GM23338 (cell line): ENCODE measurements around the gene BST2. TPM values are rescaled to one million over a fixed set of nuclear protein-coding genes. Genes with fewer than 3 reads are reported as not detected.

Experiments
- ATAC-seq: fragments of 200-7000 bp; cut with Tn5 transposase; 3 replicates; pipeline ENCODE4 v1.9.1; 2020
- DNase-seq: peaks from one replicate; pipeline ENCODE4 v3.0.0-alpha.2; 2015; ENCODE audit warnings: low spot score
- H2AFZ ChIP-seq: fragments of 200-600 bp; sonication (generic); 2 replicates; pipeline ENCODE4 v1.8.0; 2016; ENCODE audit warnings: antibody characterized with exemption, mild to moderate bottlenecking, moderate library complexity
- H3F3A ChIP-seq: fragments of 200-600 bp; sonication (generic); replicated peaks from 2 replicates; pipeline ENCODE4 v1.8.0; 2017; ENCODE audit warnings: antibody characterized with exemption, mixed run types, low read depth
- H3K27ac ChIP-seq: fragments of 200-600 bp; sonication (generic); 2 replicates; pipeline ENCODE4 v1.6.1; 2016; ENCODE audit warnings: low read depth
- H3K27me3 ChIP-seq: fragments of 200-600 bp; sonication (generic); 2 replicates; pipeline ENCODE4 v1.8.0; 2016; ENCODE audit warnings: mild to moderate bottlenecking, mixed run types, moderate library complexity; ENCODE audit not compliant: insufficient read depth
- H3K36me3 ChIP-seq: fragments of 200-600 bp; sonication (generic); 2 replicates; pipeline ENCODE4 v1.8.0; 2016; ENCODE audit warnings: mild to moderate bottlenecking; ENCODE audit not compliant: insufficient read depth
- H3K4me1 ChIP-seq: fragments of 200-600 bp; sonication (generic); 2 replicates; pipeline ENCODE4 v1.8.0; 2016; ENCODE audit warnings: mild to moderate bottlenecking, moderate library complexity; ENCODE audit not compliant: insufficient read depth
- H3K4me2 ChIP-seq: fragments of 200-600 bp; sonication (generic); 2 replicates; pipeline ENCODE4 v1.7.1; 2017; ENCODE audit warnings: mixed run types
- H3K4me3 ChIP-seq: fragments of 200-600 bp; sonication (generic); 2 replicates; pipeline ENCODE4 v1.6.1; 2016; ENCODE audit warnings: mixed run types
- H3K79me2 ChIP-seq: fragments of 200-600 bp; sonication (generic); replicated peaks from 2 replicates; pipeline ENCODE4 v1.8.0; 2017; ENCODE audit warnings: mild to moderate bottlenecking; ENCODE audit not compliant: insufficient read depth
- H3K9me2 ChIP-seq: fragments of 200-600 bp; sonication (generic); 2 replicates; pipeline ENCODE4 v1.8.0; 2017; ENCODE audit not compliant: insufficient read depth
- H4K20me1 ChIP-seq: fragments of 200-600 bp; sonication (generic); replicated peaks from 2 replicates; pipeline ENCODE4 v1.8.0; 2017; ENCODE audit warnings: mild to moderate bottlenecking; ENCODE audit not compliant: insufficient read depth
- H3K27ac Mint-ChIP-seq: 2 replicates; pipeline ENCODE4 v1.8.0; 2020; ENCODE audit warnings: inconsistent platforms, mild to moderate bottlenecking, moderate library complexity, mixed read lengths
- H3K27me3 Mint-ChIP-seq: 3 replicates; pipeline ENCODE4 v1.8.0; 2022; ENCODE audit warnings: low read depth, mild to moderate bottlenecking, moderate library complexity, mixed read lengths, inconsistent platforms; ENCODE audit not compliant: insufficient read depth, poor library complexity
- H3K36me3 Mint-ChIP-seq: 3 replicates; pipeline ENCODE4 v1.8.0; 2021; ENCODE audit warnings: low read depth, mild to moderate bottlenecking, inconsistent platforms, moderate library complexity, mixed read lengths
- H3K4me1 Mint-ChIP-seq: 3 replicates; pipeline ENCODE4 v1.8.0; 2020; ENCODE audit warnings: mild to moderate bottlenecking, inconsistent platforms, mixed read lengths
- H3K4me3 Mint-ChIP-seq: 3 replicates; pipeline ENCODE4 v1.8.0; 2021; ENCODE audit warnings: moderate library complexity, mild to moderate bottlenecking, inconsistent platforms, mixed read lengths
- H3K9me3 Mint-ChIP-seq: 3 replicates; pipeline ENCODE4 v1.8.0; 2020; ENCODE audit warnings: moderate library complexity, mild to moderate bottlenecking, inconsistent platforms, mixed read lengths
- CREB1 ChIP-seq: fragments of 250-450 bp; sonication (Bioruptor Pico); IDR thresholded peaks from 2 replicates; pipeline ENCODE4 v1.5.0; 2020; ENCODE audit warnings: low read depth, mild to moderate bottlenecking, moderate library complexity
- EZH2 ChIP-seq: fragments of 200-600 bp; sonication (generic); IDR thresholded peaks from one replicate; pipeline ENCODE4 v1.8.0; 2017; ENCODE audit warnings: antibody characterized with exemption, mild to moderate bottlenecking, low read depth; ENCODE audit not compliant: unreplicated experiment
- EZH2phosphoT487 ChIP-seq: fragments of 200-600 bp; sonication (generic); IDR thresholded peaks from one replicate; pipeline ENCODE4 v1.8.1; 2018; ENCODE audit warnings: antibody characterized with exemption; ENCODE audit not compliant: unreplicated experiment
- JUNB ChIP-seq: IDR thresholded peaks from one replicate; pipeline ENCODE4 v1.6.1; 2016; ENCODE audit warnings: antibody characterized with exemption; ENCODE audit not compliant: unreplicated experiment
- NANOG ChIP-seq: IDR thresholded peaks from 2 replicates; pipeline ENCODE4 v1.6.1; 2016; ENCODE audit warnings: antibody characterized with exemption, borderline replicate concordance
- POLR2AphosphoS5 ChIP-seq: IDR thresholded peaks from 2 replicates; pipeline ENCODE4 v1.6.1; 2016; ENCODE audit warnings: antibody characterized with exemption, low read depth
- STAT1 ChIP-seq: IDR thresholded peaks from one replicate; pipeline ENCODE4 v1.6.1; 2016; ENCODE audit warnings: antibody characterized with exemption; ENCODE audit not compliant: unreplicated experiment
- ZNF114 ChIP-seq: fragments of 250-450 bp; sonication (Bioruptor Pico); IDR thresholded peaks from 2 replicates; pipeline ENCODE4 v1.5.0; 2020; ENCODE audit warnings: mild to moderate bottlenecking, moderate library complexity
- ZNF331 ChIP-seq: fragments of 250-450 bp; sonication (Bioruptor Pico); IDR thresholded peaks from 2 replicates; pipeline ENCODE4 v1.5.0; 2020; ENCODE audit warnings: low read depth, mild to moderate bottlenecking, moderate library complexity
- polyA plus RNA-seq: library from polyadenylated mRNA; unstranded; fragments of >200 nt; fragmentation: Nextera tagmentation; extraction: Ambion mirVana; gene quantifications from 2 replicates; pipeline ENCODE4 v1.2.1, GENCODE V29; 2016
- total RNA-seq: library from RNA; depleted of rRNA; stranded (reverse); fragments of >200 nt; shearing (Covaris generic); gene quantifications from 2 replicates; pipeline ENCODE4 v1.2.3, GENCODE V29; 2014
- TF ChIP-seq, protein P1 (sequence below): IDR thresholded peaks from 2 replicates; pipeline ENCODE4 v1.6.1; 2016; ENCODE audit warnings: antibody characterized with exemption
- TF ChIP-seq, protein P2 (sequence below): fragments of 250-450 bp; sonication (Bioruptor Pico); IDR thresholded peaks from 2 replicates; pipeline ENCODE4 v1.5.0; 2020; ENCODE audit warnings: mild to moderate bottlenecking, moderate library complexity
- TF ChIP-seq, protein P3 (sequence below), 2 experiments: fragments of 200-600 bp in 1 of 2; sonication (generic) in 1 of 2; conservative IDR thresholded peaks; 2 replicates each; pipeline versions ENCODE4 v1.5.1 to v1.6.1; 2016 to 2017; ENCODE audit warnings: antibody characterized with exemption in 2 of 2, low read depth in 2 of 2, mild to moderate bottlenecking in 2 of 2, moderate library complexity in 1 of 2

Gene BST2
- total and polyA plus RNA-seq, 2 experiments from 2014 or later, result 24.9 to 33.9 TPM

DNA sequence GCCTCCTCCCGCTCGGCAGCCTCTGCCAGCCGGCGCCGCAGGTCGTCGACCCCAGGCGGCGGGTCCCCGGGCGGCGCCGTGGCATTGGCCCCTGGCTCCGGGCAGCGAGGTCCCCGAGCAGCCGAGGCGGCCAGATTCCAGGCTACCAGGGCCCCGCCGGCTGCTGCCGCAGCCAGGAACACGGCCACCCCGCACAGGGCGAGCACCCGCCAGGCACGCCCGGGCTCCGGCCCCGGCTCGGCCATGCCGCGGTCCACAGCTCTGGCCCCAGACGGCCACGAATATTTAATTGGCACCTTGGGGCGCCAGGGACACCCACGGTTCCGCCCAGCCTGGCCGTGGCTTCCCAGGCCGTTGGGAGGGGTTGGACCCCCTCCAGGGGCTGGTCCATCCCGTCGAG is 11.5 kb downstream of the BST2 start, which contains the start of gene CCDC194:
CCDC194 (minus strand) TSS at position 283 of the 400 bp plus-strand sequence; CDS start at position 245, 38 bp downstream.
- H3F3A ChIP-seq, result peaks cover 20% of the 10 kb centered on the region
- Mint-ChIP-seq H3K9me3 (peaks cover 12% of the 10 kb centered on the region), H3K27me3 (peaks cover 17% of the 10 kb centered on the region), H3K4me3 (peak within 1 kb of the TSS; percentile 56; the same call in 1 of the 3 replicates), H3K36me3 (no peaks in the 10 kb centered on the region; the same call in 2 of the 3 replicates), H3K27ac (no peak within 1 kb of the TSS), H3K4me1 (peaks cover 10% of the 10 kb centered on the region)
- H3K4me1 ChIP-seq, result 0 out of 2 replicates have a peak, but pooled peaks cover 9% of the 10 kb centered on the region
- peak; percentile 39 for DNase-seq
- peaks cover 10% of the 10 kb centered on the region; the same call in 1 of the 2 replicates for H3K27me3 ChIP-seq
- no peak for TF ChIP-seq CREB1 (CRISPR knock-in tag)
- no peak for TF ChIP-seq EZH2
- TF ChIP-seq EZH2phosphoT487, result no peak
- TF ChIP-seq, protein P1, sequence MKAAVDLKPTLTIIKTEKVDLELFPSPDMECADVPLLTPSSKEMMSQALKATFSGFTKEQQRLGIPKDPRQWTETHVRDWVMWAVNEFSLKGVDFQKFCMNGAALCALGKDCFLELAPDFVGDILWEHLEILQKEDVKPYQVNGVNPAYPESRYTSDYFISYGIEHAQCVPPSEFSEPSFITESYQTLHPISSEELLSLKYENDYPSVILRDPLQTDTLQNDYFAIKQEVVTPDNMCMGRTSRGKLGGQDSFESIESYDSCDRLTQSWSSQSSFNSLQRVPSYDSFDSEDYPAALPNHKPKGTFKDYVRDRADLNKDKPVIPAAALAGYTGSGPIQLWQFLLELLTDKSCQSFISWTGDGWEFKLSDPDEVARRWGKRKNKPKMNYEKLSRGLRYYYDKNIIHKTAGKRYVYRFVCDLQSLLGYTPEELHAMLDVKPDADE, result no peak
- no peak for TF ChIP-seq POLR2AphosphoS5
- TF ChIP-seq ZNF331 (CRISPR knock-in tag), result no peak
- TF ChIP-seq ZNF114, result no peak
- TF ChIP-seq, protein P2, sequence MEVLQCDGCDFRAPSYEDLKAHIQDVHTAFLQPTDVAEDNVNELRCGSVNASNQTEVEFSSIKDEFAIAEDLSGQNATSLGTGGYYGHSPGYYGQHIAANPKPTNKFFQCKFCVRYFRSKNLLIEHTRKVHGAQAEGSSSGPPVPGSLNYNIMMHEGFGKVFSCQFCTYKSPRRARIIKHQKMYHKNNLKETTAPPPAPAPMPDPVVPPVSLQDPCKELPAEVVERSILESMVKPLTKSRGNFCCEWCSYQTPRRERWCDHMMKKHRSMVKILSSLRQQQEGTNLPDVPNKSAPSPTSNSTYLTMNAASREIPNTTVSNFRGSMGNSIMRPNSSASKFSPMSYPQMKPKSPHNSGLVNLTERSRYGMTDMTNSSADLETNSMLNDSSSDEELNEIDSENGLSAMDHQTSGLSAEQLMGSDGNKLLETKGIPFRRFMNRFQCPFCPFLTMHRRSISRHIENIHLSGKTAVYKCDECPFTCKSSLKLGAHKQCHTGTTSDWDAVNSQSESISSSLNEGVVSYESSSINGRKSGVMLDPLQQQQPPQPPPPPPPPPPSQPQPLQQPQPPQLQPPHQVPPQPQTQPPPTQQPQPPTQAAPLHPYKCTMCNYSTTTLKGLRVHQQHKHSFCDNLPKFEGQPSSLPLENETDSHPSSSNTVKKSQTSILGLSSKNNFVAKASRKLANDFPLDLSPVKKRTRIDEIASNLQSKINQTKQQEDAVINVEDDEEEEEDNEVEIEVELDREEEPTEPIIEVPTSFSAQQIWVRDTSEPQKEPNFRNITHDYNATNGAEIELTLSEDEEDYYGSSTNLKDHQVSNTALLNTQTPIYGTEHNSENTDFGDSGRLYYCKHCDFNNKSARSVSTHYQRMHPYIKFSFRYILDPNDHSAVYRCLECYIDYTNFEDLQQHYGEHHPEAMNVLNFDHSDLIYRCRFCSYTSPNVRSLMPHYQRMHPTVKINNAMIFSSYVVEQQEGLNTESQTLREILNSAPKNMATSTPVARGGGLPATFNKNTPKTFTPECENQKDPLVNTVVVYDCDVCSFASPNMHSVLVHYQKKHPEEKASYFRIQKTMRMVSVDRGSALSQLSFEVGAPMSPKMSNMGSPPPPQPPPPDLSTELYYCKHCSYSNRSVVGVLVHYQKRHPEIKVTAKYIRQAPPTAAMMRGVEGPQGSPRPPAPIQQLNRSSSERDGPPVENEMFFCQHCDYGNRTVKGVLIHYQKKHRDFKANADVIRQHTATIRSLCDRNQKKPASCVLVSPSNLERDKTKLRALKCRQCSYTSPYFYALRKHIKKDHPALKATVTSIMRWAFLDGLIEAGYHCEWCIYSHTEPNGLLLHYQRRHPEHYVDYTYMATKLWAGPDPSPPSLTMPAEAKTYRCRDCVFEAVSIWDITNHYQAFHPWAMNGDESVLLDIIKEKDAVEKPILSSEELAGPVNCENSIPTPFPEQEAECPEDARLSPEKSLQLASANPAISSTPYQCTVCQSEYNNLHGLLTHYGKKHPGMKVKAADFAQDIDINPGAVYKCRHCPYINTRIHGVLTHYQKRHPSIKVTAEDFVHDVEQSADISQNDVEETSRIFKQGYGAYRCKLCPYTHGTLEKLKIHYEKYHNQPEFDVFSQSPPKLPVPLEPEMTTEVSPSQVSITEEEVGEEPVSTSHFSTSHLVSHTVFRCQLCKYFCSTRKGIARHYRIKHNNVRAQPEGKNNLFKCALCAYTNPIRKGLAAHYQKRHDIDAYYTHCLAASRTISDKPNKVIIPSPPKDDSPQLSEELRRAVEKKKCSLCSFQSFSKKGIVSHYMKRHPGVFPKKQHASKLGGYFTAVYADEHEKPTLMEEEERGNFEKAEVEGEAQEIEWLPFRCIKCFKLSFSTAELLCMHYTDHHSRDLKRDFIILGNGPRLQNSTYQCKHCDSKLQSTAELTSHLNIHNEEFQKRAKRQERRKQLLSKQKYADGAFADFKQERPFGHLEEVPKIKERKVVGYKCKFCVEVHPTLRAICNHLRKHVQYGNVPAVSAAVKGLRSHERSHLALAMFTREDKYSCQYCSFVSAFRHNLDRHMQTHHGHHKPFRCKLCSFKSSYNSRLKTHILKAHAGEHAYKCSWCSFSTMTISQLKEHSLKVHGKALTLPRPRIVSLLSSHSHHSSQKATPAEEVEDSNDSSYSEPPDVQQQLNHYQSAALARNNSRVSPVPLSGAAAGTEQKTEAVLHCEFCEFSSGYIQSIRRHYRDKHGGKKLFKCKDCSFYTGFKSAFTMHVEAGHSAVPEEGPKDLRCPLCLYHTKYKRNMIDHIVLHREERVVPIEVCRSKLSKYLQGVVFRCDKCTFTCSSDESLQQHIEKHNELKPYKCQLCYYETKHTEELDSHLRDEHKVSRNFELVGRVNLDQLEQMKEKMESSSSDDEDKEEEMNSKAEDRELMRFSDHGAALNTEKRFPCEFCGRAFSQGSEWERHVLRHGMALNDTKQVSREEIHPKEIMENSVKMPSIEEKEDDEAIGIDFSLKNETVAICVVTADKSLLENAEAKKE (CRISPR knock-in tag), result no peak
- TF ChIP-seq, protein P3, sequence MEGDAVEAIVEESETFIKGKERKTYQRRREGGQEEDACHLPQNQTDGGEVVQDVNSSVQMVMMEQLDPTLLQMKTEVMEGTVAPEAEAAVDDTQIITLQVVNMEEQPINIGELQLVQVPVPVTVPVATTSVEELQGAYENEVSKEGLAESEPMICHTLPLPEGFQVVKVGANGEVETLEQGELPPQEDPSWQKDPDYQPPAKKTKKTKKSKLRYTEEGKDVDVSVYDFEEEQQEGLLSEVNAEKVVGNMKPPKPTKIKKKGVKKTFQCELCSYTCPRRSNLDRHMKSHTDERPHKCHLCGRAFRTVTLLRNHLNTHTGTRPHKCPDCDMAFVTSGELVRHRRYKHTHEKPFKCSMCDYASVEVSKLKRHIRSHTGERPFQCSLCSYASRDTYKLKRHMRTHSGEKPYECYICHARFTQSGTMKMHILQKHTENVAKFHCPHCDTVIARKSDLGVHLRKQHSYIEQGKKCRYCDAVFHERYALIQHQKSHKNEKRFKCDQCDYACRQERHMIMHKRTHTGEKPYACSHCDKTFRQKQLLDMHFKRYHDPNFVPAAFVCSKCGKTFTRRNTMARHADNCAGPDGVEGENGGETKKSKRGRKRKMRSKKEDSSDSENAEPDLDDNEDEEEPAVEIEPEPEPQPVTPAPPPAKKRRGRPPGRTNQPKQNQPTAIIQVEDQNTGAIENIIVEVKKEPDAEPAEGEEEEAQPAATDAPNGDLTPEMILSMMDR (conservative IDR thresholded peaks at IDR 0.05; ENCODE audit: low read depth in 2 of 2), result no peak
- TF ChIP-seq NANOG, result no peak
- no peak for TF ChIP-seq STAT1
- no peak for TF ChIP-seq JUNB
- no peak within 1 kb of the TSS for H2AFZ ChIP-seq
- H4K20me1 ChIP-seq, result no peaks in the 10 kb centered on the region; the same call in 1 of the 2 replicates
- peak; percentile 1; the same call in 2 of the 3 replicates for ATAC-seq
- H3K9me2 ChIP-seq, result no peaks in the 10 kb centered on the region
- no peak within 1 kb of the TSS for H3K4me2 ChIP-seq
- no peak within 1 kb of the TSS for H3K4me3 ChIP-seq
- no peak within 1 kb of the TSS for H3K27ac ChIP-seq
- H3K36me3 ChIP-seq, result no peaks in the 10 kb centered on the region
- no peaks in the 10 kb centered on the region for H3K79me2 ChIP-seq
